Daoy (cell line): ENCODE measurements around the gene FBLN7. TPM values are rescaled to one million over a fixed set of nuclear protein-coding genes. Genes with fewer than 3 reads are reported as not detected.

Experiments used
- DNase-seq: peaks from one replicate; pipeline ENCODE4 v3.0.0-alpha.2; 2015; ENCODE audit warnings: low read depth
- total RNA-seq: library from RNA; depleted of rRNA; stranded (reverse); fragments of >200 nt; shearing (Covaris generic); gene quantifications from 2 replicates; pipeline ENCODE4 v1.2.3, GENCODE V29; 2014

The FBLN7 gene
- total RNA-seq, 1 experiment from 2014 or later, result not detected

GRCh38 chr2:112140899-112141625, 2.9 kb downstream of the FBLN7 start:
- DNase-seq, result no peak

- no peak for DNase-seq
Measured at GRCh38 chr2:112141626-112142007, 3.4 kb downstream of the FBLN7 start.

GRCh38 chr2:112142525-112143078, 4.4 kb downstream of the FBLN7 start:
- no peak for DNase-seq

- no peak for DNase-seq
Measured at GRCh38 chr2:112143150-112143549, 5.0 kb downstream of the FBLN7 start.

- DNase-seq, result no peak
Measured at GRCh38 chr2:112144966-112145365, 6.8 kb downstream of the FBLN7 start.

GRCh38 chr2:112147382-112148168, 9.4 kb downstream of the FBLN7 start:
- no peak for DNase-seq

- DNase-seq, result no peak
Measured at GRCh38 chr2:112148477-112148876, 10.3 kb downstream of the FBLN7 start.

GRCh38 chr2:112149194-112149593, 11.0 kb downstream of the FBLN7 start:
- no peak for DNase-seq

- no peak for DNase-seq
Measured at GRCh38 chr2:112149866-112150435, 11.8 kb downstream of the FBLN7 start.

GRCh38 chr2:112150447-112150846, 12.3 kb downstream of the FBLN7 start:
- DNase-seq, result peak; percentile 73

- DNase-seq, result no peak
Measured at GRCh38 chr2:112150851-112151250, 12.7 kb downstream of the FBLN7 start.

GRCh38 chr2:112151271-112151670, 13.1 kb downstream of the FBLN7 start:
- DNase-seq, result no peak

GRCh38 chr2:112151701-112152440, 13.7 kb downstream of the FBLN7 start:
- DNase-seq, result no peak

GRCh38 chr2:112152476-112153178, 14.4 kb downstream of the FBLN7 start:
- DNase-seq, result no peak

GRCh38 chr2:112153179-112153490, 14.9 kb downstream of the FBLN7 start:
- no peak for DNase-seq

GRCh38 chr2:112153501-112153900, 15.3 kb downstream of the FBLN7 start:
- no peak for DNase-seq

- DNase-seq, result no peak
Measured at GRCh38 chr2:112154246-112155117, 16.3 kb downstream of the FBLN7 start.

- no peak for DNase-seq
Measured at GRCh38 chr2:112155331-112156151, 17.4 kb downstream of the FBLN7 start.

GRCh38 chr2:112156152-112156986, 18.2 kb downstream of the FBLN7 start:
- DNase-seq, result peak; percentile 84
